GM12878 (cell line): ENCODE data around the gene LRP3. TPM values are rescaled to one million over a fixed set of nuclear protein-coding genes. Genes with fewer than 3 reads are reported as not detected.

Experiments
- ATAC-seq: fragments of 200-7000 bp; cut with Tn5 transposase; 3 replicates; pipeline ENCODE4 v1.9.1; 2020; ENCODE audit warnings: mild to moderate bottlenecking, moderate library complexity
- BruUV-seq: library from RNA; stranded (reverse); fragments of 400-500 nt; replicated peaks from 2 replicates; lab custom pipeline; 2021; lab: Mats Ljungman, UMichigan
- CTCF ChIA-PET: fragments of 300-600 bp; sonication (Branson Sonifier 250); formaldehyde crosslinking; extraction: SDS; loops from one replicate; lab custom pipeline; 2021; ENCODE audit warnings: inconsistent platforms; lab: Yijun Ruan, JAX
- POLR2A ChIA-PET: fragments of 350-600 bp; formaldehyde crosslinking; extraction: SDS; loops from one replicate; lab custom pipeline; 2021; ENCODE audit warnings: inconsistent platforms; lab: Charles Lee
- RAD21 ChIA-PET: fragments of 300-600 bp; sonication (Branson Sonifier 250); formaldehyde crosslinking; loops from one replicate; lab custom pipeline; 2023; ENCODE audit warnings: antibody characterized with exemption; ENCODE audit not compliant: unreplicated experiment; lab: Charles Lee
- SMC1A ChIA-PET: fragments of 300-600 bp; sonication (Branson Sonifier 250); formaldehyde crosslinking; loops from one replicate; lab custom pipeline; 2023; ENCODE audit not compliant: unreplicated experiment, uncharacterized antibody; lab: Charles Lee
- DNase-seq: peaks from one replicate; pipeline ENCODE4 v3.0.0-alpha.2; 2011; ENCODE audit warnings: low read depth, low spot score
- FAIRE-seq: peaks from 3 replicates; lab custom pipeline; 2011; peaks lifted over from hg19 to GRCh38; lab: Jason Lieb, UNC
- H2AFZ ChIP-seq: 2 replicates; pipeline ENCODE4 v1.6.0; 2011; ENCODE audit warnings: low read depth, low read length, control low read depth; ENCODE audit not compliant: control insufficient read depth
- H3K27ac ChIP-seq: 2 replicates; pipeline ENCODE4 v1.5.1; 2011; ENCODE audit warnings: control low read depth; ENCODE audit not compliant: control insufficient read depth, insufficient read depth
- H3K27me3 ChIP-seq, 2 experiments: replicated peaks in 1 of 2; 2 replicates each; pipeline versions ENCODE4 v1.6.0 to v1.6.1; 2011; ENCODE audit warnings: low read length in 1 of 2; ENCODE audit not compliant: control insufficient read depth in 2 of 2, insufficient read depth in 2 of 2
- H3K36me3 ChIP-seq, 2 experiments: 2 replicates each; pipeline ENCODE4 v1.5.1; 2011; ENCODE audit warnings: low read length in 1 of 2; ENCODE audit not compliant: control insufficient read depth in 2 of 2, insufficient read depth in 2 of 2
- H3K4me1 ChIP-seq: 2 replicates; pipeline ENCODE4 v1.6.1; 2011; ENCODE audit warnings: mild to moderate bottlenecking, low read length, moderate library complexity, mixed read lengths; ENCODE audit not compliant: control insufficient read depth, insufficient read depth
- H3K4me2 ChIP-seq: 2 replicates; pipeline ENCODE4 v1.6.0; 2011; ENCODE audit warnings: control low read depth; ENCODE audit not compliant: control insufficient read depth, insufficient read depth
- H3K4me3 ChIP-seq: fragments of 200-600 bp; sonication (generic); 2 replicates; pipeline ENCODE4 v1.5.1; 2016
- H3K79me2 ChIP-seq: 2 replicates; pipeline ENCODE4 v1.6.0; 2011; ENCODE audit warnings: low read length; ENCODE audit not compliant: control insufficient read depth, insufficient read depth
- H3K9ac ChIP-seq: 2 replicates; pipeline ENCODE4 v1.8.0; 2011; ENCODE audit warnings: low read length, control low read depth, mixed read lengths; ENCODE audit not compliant: control insufficient read depth, insufficient read depth
- H3K9me3 ChIP-seq: replicated peaks from 3 replicates; pipeline ENCODE4 v1.5.1; 2011; ENCODE audit warnings: mild to moderate bottlenecking, low read length; ENCODE audit not compliant: control insufficient read depth, insufficient read depth
- H4K20me1 ChIP-seq: 2 replicates; pipeline ENCODE4 v1.6.0; 2011; ENCODE audit not compliant: control insufficient read depth, insufficient read depth
- ATF7 ChIP-seq: fragments of 450-650 bp; IDR thresholded peaks from 2 replicates; pipeline ENCODE4 v1.6.1; 2016; ENCODE audit warnings: low read depth, mild to moderate bottlenecking
- CBX3 ChIP-seq: fragments of 200-600 bp; sonication (generic); IDR thresholded peaks from 2 replicates; pipeline ENCODE4 v1.6.1; 2016; ENCODE audit warnings: low read depth, borderline replicate concordance
- GATAD2B ChIP-seq: fragments of 450-650 bp; conservative IDR thresholded peaks from 2 replicates; pipeline ENCODE4 v1.6.1; 2017; ENCODE audit warnings: low read depth, mild to moderate bottlenecking, moderate library complexity
- HDAC2 ChIP-seq: fragments of 200-600 bp; sonication (generic); IDR thresholded peaks from 2 replicates; pipeline ENCODE4 v1.6.1; 2017
- MAX ChIP-seq: IDR thresholded peaks from 2 replicates; pipeline ENCODE4 v1.6.1; 2012; ENCODE audit warnings: low read depth, low read length, improper control_type of control experiment
- MEF2B ChIP-seq: fragments of 450-650 bp; IDR thresholded peaks from 2 replicates; pipeline ENCODE4 v1.6.1; 2018; ENCODE audit warnings: mild to moderate bottlenecking, moderate library complexity; ENCODE audit not compliant: partially characterized antibody, poor library complexity, severe bottlenecking
- NKRF ChIP-seq: fragments of 450-650 bp; conservative IDR thresholded peaks from 2 replicates; pipeline ENCODE4 v1.6.1; 2017; ENCODE audit warnings: mild to moderate bottlenecking, moderate library complexity
- ZNF217 ChIP-seq: fragments of 450-650 bp; IDR thresholded peaks from 2 replicates; pipeline ENCODE4 v1.6.1; 2017; ENCODE audit warnings: antibody characterized with exemption, mild to moderate bottlenecking
- WGBS: methylation state at CpG from one replicate; pipeline ENCODE4 v1.1.6; 2016; ENCODE audit warnings: low lambda C conversion rate; ENCODE audit not compliant: insufficient replicate concordance, insufficient coverage; ENCODE audit errors: missing lambda C conversion rate; 5-methylcytosine and 5-hydroxymethylcytosine counted together
- in situ Hi-C: fragments of 300-500 bp; cut with MboI; formaldehyde crosslinking; loops from 9 replicates; pipeline ENCODE4 v1.14.3; 2018; ENCODE audit warnings: mixed read lengths
- intact Hi-C: fragments of 100-400 bp; cut with micrococcal nuclease; formaldehyde crosslinking; loops from one replicate; pipeline ENCODE4 v1.14.2; 2022; ENCODE audit not compliant: unreplicated experiment
- polyA plus RNA-seq, 11 experiments: library from polyadenylated mRNA; depleted of rRNA in 4 of 11; unstranded in 6 of 11; stranded (reverse) in 5 of 11; fragments of >200 nt; fragmentation: Nextera tagmentation in 4 of 11; fragmentation: Illumina TruSeq in 1 of 11; extraction: Ambion mirVana in 4 of 11; extraction: Trizol in 1 of 11; gene quantifications; 1 replicate in 1 of 11; 2 replicates in 10 of 11; pipeline versions ENCODE4 v1.2.1 to v1.2.3, GENCODE V29; 2011 to 2016; ENCODE audit warnings: inconsistent platforms in 2 of 11, missing spikeins in 2 of 11, low read depth in 1 of 11
- total RNA-seq, 4 experiments: library from RNA; depleted of rRNA in 3 of 4; stranded (reverse); fragments of >200 nt in 3 of 4; fragmentation: Illumina TruSeq in 1 of 4; extraction: Trizol in 1 of 4; gene quantifications; 2 replicates each; pipeline versions ENCODE4 v1.2.1 to v1.2.3, GENCODE V29; 2013 to 2021
- TF ChIP-seq, protein P1 (sequence below), 3 experiments: IDR thresholded peaks in 2 of 3; conservative IDR thresholded peaks in 1 of 3; 2 replicates each; pipeline ENCODE4 v1.5.1; 2011; ENCODE audit warnings: low read depth in 3 of 3, low read length in 3 of 3, mild to moderate bottlenecking in 3 of 3, control low read depth in 2 of 3, moderate library complexity in 2 of 3, inconsistent platforms in 1 of 3, mixed read lengths in 1 of 3; ENCODE audit not compliant: control insufficient read depth in 2 of 3, insufficient read depth in 1 of 3; ENCODE audit errors: extremely low read depth in 1 of 3
- TF ChIP-seq, protein P2 (sequence below): fragments of 450-650 bp; IDR thresholded peaks from 2 replicates; pipeline ENCODE4 v1.6.1; 2016; ENCODE audit warnings: mild to moderate bottlenecking, moderate library complexity, borderline replicate concordance
- TF ChIP-seq, protein P3 (sequence below): fragments of 450-650 bp; IDR thresholded peaks from 2 replicates; pipeline ENCODE4 v1.6.1; 2017; ENCODE audit warnings: antibody characterized with exemption, mild to moderate bottlenecking, moderate library complexity

Gene LRP3
- total and polyA plus RNA-seq, 10 of the 15 experiments (the other 5 are each of a cell fraction or from before 2014, with no cell fraction given): 0.12 to 3.2 (median 0.64) TPM; not detected in 2

- in situ Hi-C loops: no loop called here
- no peak overlapping the region for H3K27ac ChIP-seq
- H3K4me2 ChIP-seq: no peak overlapping the region
- no peaks in the 10 kb centered on the region for H3K79me2 ChIP-seq
- H3K36me3 ChIP-seq: no peaks in the 10 kb centered on the region
- no peak for ATAC-seq
- RAD21 ChIA-PET: no interaction called here
- H2AFZ ChIP-seq: no peak overlapping the region
- SMC1A ChIA-PET: no interaction called here
- POLR2A ChIA-PET: no interaction called here
- TF ChIP-seq GATAD2B: no peak
- TF ChIP-seq ZNF217: no peak
- TF ChIP-seq, protein P1, sequence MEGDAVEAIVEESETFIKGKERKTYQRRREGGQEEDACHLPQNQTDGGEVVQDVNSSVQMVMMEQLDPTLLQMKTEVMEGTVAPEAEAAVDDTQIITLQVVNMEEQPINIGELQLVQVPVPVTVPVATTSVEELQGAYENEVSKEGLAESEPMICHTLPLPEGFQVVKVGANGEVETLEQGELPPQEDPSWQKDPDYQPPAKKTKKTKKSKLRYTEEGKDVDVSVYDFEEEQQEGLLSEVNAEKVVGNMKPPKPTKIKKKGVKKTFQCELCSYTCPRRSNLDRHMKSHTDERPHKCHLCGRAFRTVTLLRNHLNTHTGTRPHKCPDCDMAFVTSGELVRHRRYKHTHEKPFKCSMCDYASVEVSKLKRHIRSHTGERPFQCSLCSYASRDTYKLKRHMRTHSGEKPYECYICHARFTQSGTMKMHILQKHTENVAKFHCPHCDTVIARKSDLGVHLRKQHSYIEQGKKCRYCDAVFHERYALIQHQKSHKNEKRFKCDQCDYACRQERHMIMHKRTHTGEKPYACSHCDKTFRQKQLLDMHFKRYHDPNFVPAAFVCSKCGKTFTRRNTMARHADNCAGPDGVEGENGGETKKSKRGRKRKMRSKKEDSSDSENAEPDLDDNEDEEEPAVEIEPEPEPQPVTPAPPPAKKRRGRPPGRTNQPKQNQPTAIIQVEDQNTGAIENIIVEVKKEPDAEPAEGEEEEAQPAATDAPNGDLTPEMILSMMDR (IDR thresholded peaks at IDR 0.05 in 2 of 3, conservative IDR thresholded peaks at IDR 0.05 in 1 of 3; ENCODE audit: control insufficient read depth in 2 of 3, extremely low read depth in 1 of 3, insufficient read depth in 1 of 3, low read depth in 3 of 3, low read length in 3 of 3): no peak
- TF ChIP-seq NKRF: no peak
- no peak for TF ChIP-seq CBX3
- no peak for TF ChIP-seq ATF7
- no peak for TF ChIP-seq MEF2B
- TF ChIP-seq HDAC2: no peak
- TF ChIP-seq, protein P2, sequence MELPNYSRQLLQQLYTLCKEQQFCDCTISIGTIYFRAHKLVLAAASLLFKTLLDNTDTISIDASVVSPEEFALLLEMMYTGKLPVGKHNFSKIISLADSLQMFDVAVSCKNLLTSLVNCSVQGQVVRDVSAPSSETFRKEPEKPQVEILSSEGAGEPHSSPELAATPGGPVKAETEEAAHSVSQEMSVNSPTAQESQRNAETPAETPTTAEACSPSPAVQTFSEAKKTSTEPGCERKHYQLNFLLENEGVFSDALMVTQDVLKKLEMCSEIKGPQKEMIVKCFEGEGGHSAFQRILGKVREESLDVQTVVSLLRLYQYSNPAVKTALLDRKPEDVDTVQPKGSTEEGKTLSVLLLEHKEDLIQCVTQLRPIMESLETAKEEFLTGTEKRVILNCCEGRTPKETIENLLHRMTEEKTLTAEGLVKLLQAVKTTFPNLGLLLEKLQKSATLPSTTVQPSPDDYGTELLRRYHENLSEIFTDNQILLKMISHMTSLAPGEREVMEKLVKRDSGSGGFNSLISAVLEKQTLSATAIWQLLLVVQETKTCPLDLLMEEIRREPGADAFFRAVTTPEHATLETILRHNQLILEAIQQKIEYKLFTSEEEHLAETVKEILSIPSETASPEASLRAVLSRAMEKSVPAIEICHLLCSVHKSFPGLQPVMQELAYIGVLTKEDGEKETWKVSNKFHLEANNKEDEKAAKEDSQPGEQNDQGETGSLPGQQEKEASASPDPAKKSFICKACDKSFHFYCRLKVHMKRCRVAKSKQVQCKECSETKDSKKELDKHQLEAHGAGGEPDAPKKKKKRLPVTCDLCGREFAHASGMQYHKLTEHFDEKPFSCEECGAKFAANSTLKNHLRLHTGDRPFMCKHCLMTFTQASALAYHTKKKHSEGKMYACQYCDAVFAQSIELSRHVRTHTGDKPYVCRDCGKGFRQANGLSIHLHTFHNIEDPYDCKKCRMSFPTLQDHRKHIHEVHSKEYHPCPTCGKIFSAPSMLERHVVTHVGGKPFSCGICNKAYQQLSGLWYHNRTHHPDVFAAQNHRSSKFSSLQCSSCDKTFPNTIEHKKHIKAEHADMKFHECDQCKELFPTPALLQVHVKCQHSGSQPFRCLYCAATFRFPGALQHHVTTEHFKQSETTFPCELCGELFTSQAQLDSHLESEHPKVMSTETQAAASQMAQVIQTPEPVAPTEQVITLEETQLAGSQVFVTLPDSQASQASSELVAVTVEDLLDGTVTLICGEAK: no peak
- TF ChIP-seq MAX: no peak
- TF ChIP-seq, protein P3, sequence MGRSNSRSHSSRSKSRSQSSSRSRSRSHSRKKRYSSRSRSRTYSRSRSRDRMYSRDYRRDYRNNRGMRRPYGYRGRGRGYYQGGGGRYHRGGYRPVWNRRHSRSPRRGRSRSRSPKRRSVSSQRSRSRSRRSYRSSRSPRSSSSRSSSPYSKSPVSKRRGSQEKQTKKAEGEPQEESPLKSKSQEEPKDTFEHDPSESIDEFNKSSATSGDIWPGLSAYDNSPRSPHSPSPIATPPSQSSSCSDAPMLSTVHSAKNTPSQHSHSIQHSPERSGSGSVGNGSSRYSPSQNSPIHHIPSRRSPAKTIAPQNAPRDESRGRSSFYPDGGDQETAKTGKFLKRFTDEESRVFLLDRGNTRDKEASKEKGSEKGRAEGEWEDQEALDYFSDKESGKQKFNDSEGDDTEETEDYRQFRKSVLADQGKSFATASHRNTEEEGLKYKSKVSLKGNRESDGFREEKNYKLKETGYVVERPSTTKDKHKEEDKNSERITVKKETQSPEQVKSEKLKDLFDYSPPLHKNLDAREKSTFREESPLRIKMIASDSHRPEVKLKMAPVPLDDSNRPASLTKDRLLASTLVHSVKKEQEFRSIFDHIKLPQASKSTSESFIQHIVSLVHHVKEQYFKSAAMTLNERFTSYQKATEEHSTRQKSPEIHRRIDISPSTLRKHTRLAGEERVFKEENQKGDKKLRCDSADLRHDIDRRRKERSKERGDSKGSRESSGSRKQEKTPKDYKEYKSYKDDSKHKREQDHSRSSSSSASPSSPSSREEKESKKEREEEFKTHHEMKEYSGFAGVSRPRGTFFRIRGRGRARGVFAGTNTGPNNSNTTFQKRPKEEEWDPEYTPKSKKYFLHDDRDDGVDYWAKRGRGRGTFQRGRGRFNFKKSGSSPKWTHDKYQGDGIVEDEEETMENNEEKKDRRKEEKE: no peak
- FAIRE-seq: no peak
- CTCF ChIA-PET: no interaction called here
- DNase-seq: no peak
- intact Hi-C loops: no loop called here
- H3K9me3 ChIP-seq: no peaks in the 10 kb centered on the region
- H4K20me1 ChIP-seq: no peaks in the 10 kb centered on the region
- H3K27me3 ChIP-seq: peaks cover 0 to 5% of the 10 kb centered on the region in 2 experiments; a peak in 3 of 4 replicates
- WGBS: 64% methylated on average over 8 of the region's 8 CpGs
- H3K4me1 ChIP-seq: peaks cover 5% of the 10 kb centered on the region
- no peak overlapping the region for H3K9ac ChIP-seq
- H3K4me3 ChIP-seq: no peak overlapping the region
- no TSS peak for BruUV-seq
Measured at GRCh38 chr19:33193269-33193864, 763 bp upstream of the LRP3 start.
